ENCODE measurements around the gene ZNF275.

ZNF275 gene

DNA sequence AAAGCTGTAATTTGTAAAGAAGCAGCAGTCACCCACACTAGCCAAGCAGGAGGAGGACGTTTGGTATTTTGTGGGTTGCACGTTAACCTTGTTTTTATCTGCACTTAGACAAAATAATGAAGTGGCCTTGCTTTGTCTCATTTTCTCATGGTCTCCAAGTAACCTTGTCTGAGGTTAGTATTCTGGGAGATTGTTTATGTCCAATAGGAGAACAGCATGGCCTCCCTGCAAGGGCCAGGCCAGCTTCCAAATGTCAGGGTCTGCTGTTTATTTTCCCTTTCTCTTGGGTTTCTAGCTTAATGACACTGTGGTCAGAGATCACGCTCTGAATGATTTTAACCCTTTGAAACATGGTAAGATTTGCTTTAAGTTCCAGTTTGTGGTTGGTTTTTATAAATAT lies 37.3 kb downstream of the ZNF275 start:
- Histone ChIP-seq H3K9me3 (ENCODE audit: insufficient read depth, low read depth, low read length) (no peaks in the 10 kb centered on the region), H3K79me2 (ENCODE audit: insufficient read depth, low read length) (no peaks in the 10 kb centered on the region), H3K36me3 (ENCODE audit: insufficient read depth, low read length) (no peaks in the 10 kb centered on the region), H3K4me1 (ENCODE audit: insufficient read depth, low read length, poor library complexity, severe bottlenecking) (peaks cover 15% of the 10 kb centered on the region), H3K4me2 (ENCODE audit: low read depth, low read length, poor library complexity, severe bottlenecking) (peak overlapping the region; percentile 31), H3F3A (ENCODE audit: low read depth) (no peaks in the 10 kb centered on the region), H3K4me3 (ENCODE audit: low read length, poor library complexity, severe bottlenecking) (no peak overlapping the region), H4K20me1 (ENCODE audit: insufficient read depth, low read length, poor library complexity, severe bottlenecking) (no peaks in the 10 kb centered on the region), H3K9ac (ENCODE audit: low read depth, low read length, poor library complexity, severe bottlenecking) (no peak overlapping the region), H3K27me3 (ENCODE audit: insufficient read depth, low read length, poor library complexity, severe bottlenecking) (no peaks in the 10 kb centered on the region), H2AFZ (ENCODE audit: low read length) (peak overlapping the region; percentile 49), H3K9me2 (replicated peaks; ENCODE audit: low read depth, low read length) (no peaks in the 10 kb centered on the region)
- TF ChIP-seq, protein P1, sequence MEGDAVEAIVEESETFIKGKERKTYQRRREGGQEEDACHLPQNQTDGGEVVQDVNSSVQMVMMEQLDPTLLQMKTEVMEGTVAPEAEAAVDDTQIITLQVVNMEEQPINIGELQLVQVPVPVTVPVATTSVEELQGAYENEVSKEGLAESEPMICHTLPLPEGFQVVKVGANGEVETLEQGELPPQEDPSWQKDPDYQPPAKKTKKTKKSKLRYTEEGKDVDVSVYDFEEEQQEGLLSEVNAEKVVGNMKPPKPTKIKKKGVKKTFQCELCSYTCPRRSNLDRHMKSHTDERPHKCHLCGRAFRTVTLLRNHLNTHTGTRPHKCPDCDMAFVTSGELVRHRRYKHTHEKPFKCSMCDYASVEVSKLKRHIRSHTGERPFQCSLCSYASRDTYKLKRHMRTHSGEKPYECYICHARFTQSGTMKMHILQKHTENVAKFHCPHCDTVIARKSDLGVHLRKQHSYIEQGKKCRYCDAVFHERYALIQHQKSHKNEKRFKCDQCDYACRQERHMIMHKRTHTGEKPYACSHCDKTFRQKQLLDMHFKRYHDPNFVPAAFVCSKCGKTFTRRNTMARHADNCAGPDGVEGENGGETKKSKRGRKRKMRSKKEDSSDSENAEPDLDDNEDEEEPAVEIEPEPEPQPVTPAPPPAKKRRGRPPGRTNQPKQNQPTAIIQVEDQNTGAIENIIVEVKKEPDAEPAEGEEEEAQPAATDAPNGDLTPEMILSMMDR (conservative IDR thresholded peaks at IDR 0.05; ENCODE audit: low read length), result no peak
- TF ChIP-seq EZH2phosphoT487 (IDR thresholded peaks at IDR 0.05; ENCODE audit: borderline replicate concordance), result no peak

DNA sequence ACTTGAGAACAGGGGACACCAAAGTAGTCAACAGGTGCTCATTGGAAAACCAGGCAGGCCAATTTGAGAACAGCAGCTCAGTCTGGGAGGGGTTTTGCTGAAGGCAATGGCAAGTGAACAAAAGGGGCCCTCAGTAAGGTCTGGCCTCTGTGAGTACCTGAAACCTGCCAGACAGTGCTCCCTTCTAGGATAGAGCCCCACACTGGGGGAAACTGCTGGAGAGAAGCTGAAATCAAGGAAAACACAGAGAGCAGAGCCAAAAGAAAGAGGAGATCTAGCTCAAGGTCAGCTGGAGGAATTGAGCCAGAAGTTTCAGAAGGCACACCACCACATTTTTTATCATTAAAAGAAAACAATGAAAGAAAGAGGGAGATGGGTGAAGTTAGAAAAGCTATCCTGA lies 39.0 kb downstream of the ZNF275 start:
- H3K36me3 ChIP-seq (ENCODE audit: insufficient read depth, low read length), result no peaks in the 10 kb centered on the region
- H3K4me2 ChIP-seq (ENCODE audit: low read depth, low read length, poor library complexity, severe bottlenecking), result no peak overlapping the region
- no peaks in the 10 kb centered on the region for H4K20me1 ChIP-seq (ENCODE audit: insufficient read depth, low read length, poor library complexity, severe bottlenecking)
- H2AFZ ChIP-seq (ENCODE audit: low read length), result no peak overlapping the region
- H3K9ac ChIP-seq (ENCODE audit: low read depth, low read length, poor library complexity, severe bottlenecking), result no peak overlapping the region
- no peaks in the 10 kb centered on the region for H3K9me3 ChIP-seq (ENCODE audit: insufficient read depth, low read depth, low read length)
- H3F3A ChIP-seq (ENCODE audit: low read depth), result no peaks in the 10 kb centered on the region
- H3K4me3 ChIP-seq (ENCODE audit: low read length, poor library complexity, severe bottlenecking), result no peak overlapping the region
- H3K79me2 ChIP-seq (ENCODE audit: insufficient read depth, low read length), result no peaks in the 10 kb centered on the region
- H3K9me2 ChIP-seq (replicated peaks; ENCODE audit: low read depth, low read length), result no peaks in the 10 kb centered on the region
- no peaks in the 10 kb centered on the region for H3K27me3 ChIP-seq (ENCODE audit: insufficient read depth, low read length, poor library complexity, severe bottlenecking)
- H3K4me1 ChIP-seq (ENCODE audit: insufficient read depth, low read length, poor library complexity, severe bottlenecking), result peaks cover 15% of the 10 kb centered on the region
- TF ChIP-seq EZH2phosphoT487 (IDR thresholded peaks at IDR 0.05; ENCODE audit: borderline replicate concordance), result no peak

DNA sequence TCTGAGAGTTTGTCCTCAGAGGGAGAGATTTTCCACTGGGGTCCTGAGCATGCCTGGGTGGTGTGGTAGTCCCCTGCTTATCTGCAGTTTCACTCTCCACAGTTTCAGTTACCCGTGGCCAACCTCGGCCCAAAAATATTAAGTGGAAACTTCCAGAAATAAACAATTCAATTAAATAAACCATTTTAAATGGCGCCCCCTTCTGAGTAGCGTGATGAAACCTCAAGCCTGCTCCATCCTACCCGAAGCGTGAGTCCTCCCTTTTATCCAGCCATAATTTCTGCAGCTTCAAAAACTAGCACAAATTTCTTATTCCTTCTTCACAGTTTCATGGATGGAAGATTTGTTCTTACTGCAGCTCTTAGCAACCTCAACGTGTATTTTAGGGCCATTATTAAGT lies 40.5 kb downstream of the ZNF275 start:
- Histone ChIP-seq H3K27me3 (ENCODE audit: insufficient read depth, low read length, poor library complexity, severe bottlenecking) (no peaks in the 10 kb centered on the region), H3K9me2 (replicated peaks; ENCODE audit: low read depth, low read length) (no peaks in the 10 kb centered on the region), H4K20me1 (ENCODE audit: insufficient read depth, low read length, poor library complexity, severe bottlenecking) (no peaks in the 10 kb centered on the region), H3K9ac (ENCODE audit: low read depth, low read length, poor library complexity, severe bottlenecking) (no peak overlapping the region), H2AFZ (ENCODE audit: low read length) (no peak overlapping the region), H3K9me3 (ENCODE audit: insufficient read depth, low read depth, low read length) (no peaks in the 10 kb centered on the region), H3K4me2 (ENCODE audit: low read depth, low read length, poor library complexity, severe bottlenecking) (no peak overlapping the region), H3K4me3 (ENCODE audit: low read length, poor library complexity, severe bottlenecking) (no peak overlapping the region), H3F3A (ENCODE audit: low read depth) (no peaks in the 10 kb centered on the region), H3K36me3 (ENCODE audit: insufficient read depth, low read length) (no peaks in the 10 kb centered on the region), H3K79me2 (ENCODE audit: insufficient read depth, low read length) (no peaks in the 10 kb centered on the region), H3K4me1 (ENCODE audit: insufficient read depth, low read length, poor library complexity, severe bottlenecking) (peaks cover 15% of the 10 kb centered on the region)
- TF ChIP-seq, protein P1 (conservative IDR thresholded peaks at IDR 0.05; ENCODE audit: low read length), result no peak; the same call in 1 of the 2 replicates
- no peak for TF ChIP-seq EZH2phosphoT487 (IDR thresholded peaks at IDR 0.05; ENCODE audit: borderline replicate concordance)

DNA sequence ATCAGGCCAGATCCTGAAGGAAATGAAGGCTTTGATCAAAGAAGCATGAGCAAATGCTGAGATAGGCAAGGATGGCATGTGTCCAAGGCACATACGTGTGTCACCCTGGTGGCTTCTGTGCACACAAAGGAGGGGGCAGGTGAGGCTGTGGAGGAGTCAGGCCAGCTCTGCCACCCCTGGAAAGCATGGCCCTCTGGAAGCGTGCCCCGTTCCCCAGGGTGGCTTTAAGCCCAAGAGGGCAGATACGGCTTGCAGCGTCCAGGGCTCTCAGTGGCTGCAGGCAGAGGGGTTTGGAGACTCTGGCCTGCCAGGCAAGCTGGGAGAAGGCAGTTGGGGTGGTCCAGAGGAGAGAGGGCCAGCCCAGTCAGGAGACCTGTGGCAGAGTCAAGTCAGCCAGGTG lies 41.6 kb downstream of the ZNF275 start:
- no peak overlapping the region for H3K4me2 ChIP-seq (ENCODE audit: low read depth, low read length, poor library complexity, severe bottlenecking)
- H4K20me1 ChIP-seq (ENCODE audit: insufficient read depth, low read length, poor library complexity, severe bottlenecking), result no peaks in the 10 kb centered on the region
- no peak overlapping the region for H2AFZ ChIP-seq (ENCODE audit: low read length)
- H3K4me3 ChIP-seq (ENCODE audit: low read length, poor library complexity, severe bottlenecking), result no peak overlapping the region
- H3K4me1 ChIP-seq (ENCODE audit: insufficient read depth, low read length, poor library complexity, severe bottlenecking), result peaks cover 10% of the 10 kb centered on the region
- no peaks in the 10 kb centered on the region for H3K79me2 ChIP-seq (ENCODE audit: insufficient read depth, low read length)
- no peaks in the 10 kb centered on the region for H3K27me3 ChIP-seq (ENCODE audit: insufficient read depth, low read length, poor library complexity, severe bottlenecking)
- TF ChIP-seq, protein P1 (conservative IDR thresholded peaks at IDR 0.05; ENCODE audit: low read length), result no peak
- TF ChIP-seq EZH2phosphoT487 (IDR thresholded peaks at IDR 0.05; ENCODE audit: borderline replicate concordance), result no peak
- no peak overlapping the region for H3K9ac ChIP-seq (ENCODE audit: low read depth, low read length, poor library complexity, severe bottlenecking)
- H3F3A ChIP-seq (ENCODE audit: low read depth), result no peaks in the 10 kb centered on the region
- no peaks in the 10 kb centered on the region for H3K36me3 ChIP-seq (ENCODE audit: insufficient read depth, low read length)
- H3K9me3 ChIP-seq (ENCODE audit: insufficient read depth, low read depth, low read length), result no peaks in the 10 kb centered on the region
- no peaks in the 10 kb centered on the region for H3K9me2 ChIP-seq (replicated peaks; ENCODE audit: low read depth, low read length)

Measured in Loucy (cell line).